Neural cell (in vitro differentiated cells): ENCODE data around the gene CCDC83. TPM values are rescaled to one million over a fixed set of nuclear protein-coding genes. Genes with fewer than 3 reads are reported as not detected.

Experiments
- H2AFZ ChIP-seq: fragments of 200-600, 300-800 bp; sonication (generic), shearing (Covaris generic); 2 replicates; pipeline ENCODE4 v1.6.0; 2014; ENCODE audit warnings: low read depth, mild to moderate bottlenecking, antibody characterized with exemption, low read length, moderate library complexity
- H3F3A ChIP-seq: fragments of 200-600 bp; shearing (Covaris generic); 2 replicates; pipeline ENCODE4 v1.6.1; 2016; ENCODE audit warnings: mild to moderate bottlenecking, moderate library complexity, mixed read lengths, antibody characterized with exemption, low read length; ENCODE audit not compliant: insufficient read depth, poor library complexity, severe bottlenecking
- H3K27ac ChIP-seq: fragments of 200-600, 300-800 bp; sonication (generic), shearing (Covaris generic); 2 replicates; pipeline ENCODE4 v1.5.1; 2014; ENCODE audit warnings: mild to moderate bottlenecking, low read length, moderate library complexity
- H3K27me3 ChIP-seq: fragments of 300-800, 200-600 bp; sonication (generic), shearing (Covaris generic); 2 replicates; pipeline ENCODE4 v1.6.0; 2014; ENCODE audit warnings: mild to moderate bottlenecking, low read depth, low read length, moderate library complexity; ENCODE audit not compliant: insufficient read depth
- H3K36me3 ChIP-seq: fragments of 300-800, 200-600 bp; sonication (generic), shearing (Covaris generic); 2 replicates; pipeline ENCODE4 v1.5.1; 2014; ENCODE audit warnings: mild to moderate bottlenecking, antibody characterized with exemption, low read length, moderate library complexity; ENCODE audit not compliant: insufficient read depth
- H3K4me2 ChIP-seq: fragments of 300-800, 200-600 bp; sonication (generic), shearing (Covaris generic); 2 replicates; pipeline ENCODE4 v1.6.0; 2014; ENCODE audit warnings: mild to moderate bottlenecking, low read length
- H3K4me3 ChIP-seq: fragments of 300-800, 200-600 bp; sonication (generic), shearing (Covaris generic); 2 replicates; pipeline ENCODE4 v1.5.1; 2014; ENCODE audit warnings: mild to moderate bottlenecking, low read length, moderate library complexity
- H3K79me2 ChIP-seq: fragments of 200-600 bp; shearing (Covaris generic); replicated peaks from 2 replicates; pipeline ENCODE4 v1.6.0; 2014; ENCODE audit warnings: mild to moderate bottlenecking, low read length, moderate library complexity; ENCODE audit not compliant: insufficient read depth
- H3K9ac ChIP-seq: fragments of 300-800, 200-600 bp; sonication (generic), shearing (Covaris generic); 2 replicates; pipeline ENCODE4 v1.6.1; 2016; ENCODE audit warnings: mild to moderate bottlenecking, low read length, mixed read lengths
- H3K9me2 ChIP-seq: fragments of 200-600 bp; shearing (Covaris generic); 2 replicates; pipeline ENCODE4 v1.6.1; 2016; ENCODE audit warnings: mild to moderate bottlenecking, low read length, mixed read lengths; ENCODE audit not compliant: insufficient read depth
- H3K9me3 ChIP-seq: fragments of 200-600, 300-800 bp; sonication (generic), shearing (Covaris generic); 2 replicates; pipeline ENCODE4 v1.6.1; 2016; ENCODE audit warnings: mild to moderate bottlenecking, mixed run types, low read length, moderate library complexity, mixed read lengths
- H4K20me1 ChIP-seq: fragments of 200-600 bp; shearing (Covaris generic); 2 replicates; pipeline ENCODE4 v1.6.1; 2016; ENCODE audit warnings: mild to moderate bottlenecking, mixed run types; ENCODE audit not compliant: insufficient read depth
- EP300 ChIP-seq: fragments of 450-650 bp; conservative IDR thresholded peaks from 2 replicates; pipeline ENCODE4 v1.6.1; 2014; ENCODE audit warnings: antibody characterized with exemption, mild to moderate bottlenecking, moderate library complexity; ENCODE audit not compliant: poor library complexity, severe bottlenecking
- EZH2 ChIP-seq: fragments of 200-600, 300-800 bp; shearing (Covaris generic), sonication (generic); IDR thresholded peaks from 2 replicates; pipeline ENCODE4 v1.6.1; 2014; ENCODE audit warnings: antibody characterized with exemption, low read length, borderline replicate concordance, mild to moderate bottlenecking; ENCODE audit not compliant: insufficient read depth, poor library complexity, severe bottlenecking
- MXI1 ChIP-seq: fragments of 450-650 bp; conservative IDR thresholded peaks from 2 replicates; pipeline ENCODE4 v1.6.1; 2014; ENCODE audit warnings: antibody characterized with exemption, mild to moderate bottlenecking; ENCODE audit not compliant: poor library complexity, severe bottlenecking
- POLR2AphosphoS5 ChIP-seq: IDR thresholded peaks from 2 replicates; pipeline ENCODE4 v1.6.1; 2012
- RAD21 ChIP-seq: fragments of 450-650 bp; conservative IDR thresholded peaks from 2 replicates; pipeline ENCODE4 v1.6.1; 2014; ENCODE audit warnings: antibody characterized with exemption, mild to moderate bottlenecking, moderate library complexity
- SMC3 ChIP-seq: fragments of 450-650 bp; conservative IDR thresholded peaks from 2 replicates; pipeline ENCODE4 v1.6.1; 2014; ENCODE audit warnings: antibody characterized with exemption, mild to moderate bottlenecking, moderate library complexity; ENCODE audit not compliant: poor library complexity
- TAF1 ChIP-seq: IDR thresholded peaks from 2 replicates; pipeline ENCODE4 v1.6.1; 2012; ENCODE audit warnings: low read depth
- polyA plus RNA-seq: library from polyadenylated mRNA; depleted of rRNA; stranded (reverse); fragments of >200 nt; gene quantifications from 2 replicates; pipeline ENCODE4 v1.2.3, GENCODE V29; 2014
- TF ChIP-seq, protein P1 (sequence below): fragments of 450-650 bp; IDR thresholded peaks from 2 replicates; pipeline ENCODE4 v1.5.1; 2014; ENCODE audit warnings: antibody characterized with exemption, mild to moderate bottlenecking, moderate library complexity; ENCODE audit not compliant: poor library complexity, severe bottlenecking
- TF ChIP-seq, protein P2 (sequence below): IDR thresholded peaks from 2 replicates; pipeline ENCODE4 v1.6.1; 2012; ENCODE audit warnings: borderline replicate concordance

Gene CCDC83
- polyA plus RNA-seq, 1 donor from 2014 or later = not detected

DNA sequence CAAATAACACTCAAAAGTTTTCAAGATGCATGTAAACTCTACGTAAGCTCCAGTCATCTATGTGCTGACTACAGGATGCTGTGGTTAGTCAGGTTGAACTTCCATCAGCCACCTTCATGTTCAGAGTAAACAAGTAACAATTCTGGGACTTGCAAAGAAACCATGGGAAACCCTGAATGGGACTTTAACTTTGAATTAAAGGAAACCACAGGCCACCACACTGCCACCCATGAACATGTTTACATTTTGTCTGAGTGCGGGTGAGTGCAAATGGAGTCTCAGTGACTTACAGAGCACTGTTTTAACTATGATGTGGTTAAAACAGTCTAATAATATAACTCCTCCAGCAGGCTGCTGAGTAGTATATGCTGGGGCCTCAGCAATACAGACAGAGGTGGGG, 31.4 kb upstream of the CCDC83 start:
- Histone ChIP-seq H3K9me2 (no peaks in the 10 kb centered on the region), H2AFZ (no peak overlapping the region), H3K36me3 (no peaks in the 10 kb centered on the region), H3K79me2 (no peaks in the 10 kb centered on the region), H3K27me3 (no peaks in the 10 kb centered on the region), H4K20me1 (no peaks in the 10 kb centered on the region), H3K4me3 (no peak overlapping the region), H3K4me2 (no peak overlapping the region), H3F3A (no peaks in the 10 kb centered on the region), H3K9me3 (no peaks in the 10 kb centered on the region), H3K9ac (no peak overlapping the region), H3K27ac (no peak overlapping the region)
- TF ChIP-seq RAD21 = no peak
- TF ChIP-seq, protein P1, sequence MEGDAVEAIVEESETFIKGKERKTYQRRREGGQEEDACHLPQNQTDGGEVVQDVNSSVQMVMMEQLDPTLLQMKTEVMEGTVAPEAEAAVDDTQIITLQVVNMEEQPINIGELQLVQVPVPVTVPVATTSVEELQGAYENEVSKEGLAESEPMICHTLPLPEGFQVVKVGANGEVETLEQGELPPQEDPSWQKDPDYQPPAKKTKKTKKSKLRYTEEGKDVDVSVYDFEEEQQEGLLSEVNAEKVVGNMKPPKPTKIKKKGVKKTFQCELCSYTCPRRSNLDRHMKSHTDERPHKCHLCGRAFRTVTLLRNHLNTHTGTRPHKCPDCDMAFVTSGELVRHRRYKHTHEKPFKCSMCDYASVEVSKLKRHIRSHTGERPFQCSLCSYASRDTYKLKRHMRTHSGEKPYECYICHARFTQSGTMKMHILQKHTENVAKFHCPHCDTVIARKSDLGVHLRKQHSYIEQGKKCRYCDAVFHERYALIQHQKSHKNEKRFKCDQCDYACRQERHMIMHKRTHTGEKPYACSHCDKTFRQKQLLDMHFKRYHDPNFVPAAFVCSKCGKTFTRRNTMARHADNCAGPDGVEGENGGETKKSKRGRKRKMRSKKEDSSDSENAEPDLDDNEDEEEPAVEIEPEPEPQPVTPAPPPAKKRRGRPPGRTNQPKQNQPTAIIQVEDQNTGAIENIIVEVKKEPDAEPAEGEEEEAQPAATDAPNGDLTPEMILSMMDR = no peak
- no peak for TF ChIP-seq TAF1
- TF ChIP-seq, protein P2, sequence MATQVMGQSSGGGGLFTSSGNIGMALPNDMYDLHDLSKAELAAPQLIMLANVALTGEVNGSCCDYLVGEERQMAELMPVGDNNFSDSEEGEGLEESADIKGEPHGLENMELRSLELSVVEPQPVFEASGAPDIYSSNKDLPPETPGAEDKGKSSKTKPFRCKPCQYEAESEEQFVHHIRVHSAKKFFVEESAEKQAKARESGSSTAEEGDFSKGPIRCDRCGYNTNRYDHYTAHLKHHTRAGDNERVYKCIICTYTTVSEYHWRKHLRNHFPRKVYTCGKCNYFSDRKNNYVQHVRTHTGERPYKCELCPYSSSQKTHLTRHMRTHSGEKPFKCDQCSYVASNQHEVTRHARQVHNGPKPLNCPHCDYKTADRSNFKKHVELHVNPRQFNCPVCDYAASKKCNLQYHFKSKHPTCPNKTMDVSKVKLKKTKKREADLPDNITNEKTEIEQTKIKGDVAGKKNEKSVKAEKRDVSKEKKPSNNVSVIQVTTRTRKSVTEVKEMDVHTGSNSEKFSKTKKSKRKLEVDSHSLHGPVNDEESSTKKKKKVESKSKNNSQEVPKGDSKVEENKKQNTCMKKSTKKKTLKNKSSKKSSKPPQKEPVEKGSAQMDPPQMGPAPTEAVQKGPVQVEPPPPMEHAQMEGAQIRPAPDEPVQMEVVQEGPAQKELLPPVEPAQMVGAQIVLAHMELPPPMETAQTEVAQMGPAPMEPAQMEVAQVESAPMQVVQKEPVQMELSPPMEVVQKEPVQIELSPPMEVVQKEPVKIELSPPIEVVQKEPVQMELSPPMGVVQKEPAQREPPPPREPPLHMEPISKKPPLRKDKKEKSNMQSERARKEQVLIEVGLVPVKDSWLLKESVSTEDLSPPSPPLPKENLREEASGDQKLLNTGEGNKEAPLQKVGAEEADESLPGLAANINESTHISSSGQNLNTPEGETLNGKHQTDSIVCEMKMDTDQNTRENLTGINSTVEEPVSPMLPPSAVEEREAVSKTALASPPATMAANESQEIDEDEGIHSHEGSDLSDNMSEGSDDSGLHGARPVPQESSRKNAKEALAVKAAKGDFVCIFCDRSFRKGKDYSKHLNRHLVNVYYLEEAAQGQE = no peak
- no peak for TF ChIP-seq EZH2
- TF ChIP-seq SMC3 = no peak
- no peak for TF ChIP-seq MXI1
- TF ChIP-seq EP300 = no peak
- no peak for TF ChIP-seq POLR2AphosphoS5

DNA sequence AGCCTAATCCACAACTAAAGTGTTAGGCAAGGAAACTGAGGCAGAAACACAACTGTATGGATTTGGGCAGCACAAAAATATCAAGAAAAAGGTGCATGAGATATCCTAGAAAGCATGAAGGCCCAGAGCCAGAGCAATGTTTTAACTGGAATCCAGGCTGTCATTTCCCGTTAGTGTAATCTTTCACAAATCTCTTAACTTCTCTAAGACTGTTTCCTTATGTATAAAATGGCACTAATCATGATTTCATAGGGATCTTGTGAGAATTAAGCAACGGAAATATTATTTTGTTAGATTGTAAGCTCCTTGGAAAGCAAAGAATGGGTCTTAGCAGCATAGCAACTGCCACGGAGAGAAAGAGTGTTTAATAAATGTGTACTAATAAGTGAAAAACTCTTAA, 29.6 kb upstream of the CCDC83 start:
- Histone ChIP-seq H3F3A (no peaks in the 10 kb centered on the region), H3K36me3 (no peaks in the 10 kb centered on the region), H3K9ac (no peak overlapping the region), H3K79me2 (no peaks in the 10 kb centered on the region), H3K27me3 (no peaks in the 10 kb centered on the region), H4K20me1 (no peaks in the 10 kb centered on the region), H3K4me3 (no peak overlapping the region), H2AFZ (no peak overlapping the region), H3K9me3 (no peaks in the 10 kb centered on the region), H3K9me2 (no peaks in the 10 kb centered on the region), H3K27ac (no peak overlapping the region), H3K4me2 (no peak overlapping the region)
- TF ChIP-seq, protein P1 = no peak
- TF ChIP-seq TAF1 = no peak
- no peak for TF ChIP-seq MXI1
- TF ChIP-seq SMC3 = no peak
- TF ChIP-seq, protein P2 = no peak
- TF ChIP-seq EP300 = no peak
- TF ChIP-seq POLR2AphosphoS5 = no peak
- no peak for TF ChIP-seq EZH2
- no peak for TF ChIP-seq RAD21
